Measurements from ENCODE around the gene AKAP13.

The AKAP13 gene

GRCh38 chr15:85704066-85704465, 323.7 kb downstream of the AKAP13 start:
- no peaks in the 10 kb centered on the region for H3K27me3 ChIP-seq (ENCODE audit: control insufficient read depth, insufficient read depth, low read length)
- no peak overlapping the region for H3K4me3 ChIP-seq (ENCODE audit: low read depth, low read length)
- H3K9me3 ChIP-seq (ENCODE audit: control insufficient read depth, insufficient read depth, low read length), result no peaks in the 10 kb centered on the region
- H3K9ac ChIP-seq (ENCODE audit: low read depth, low read length), result no peak overlapping the region
- no peaks in the 10 kb centered on the region for H3K36me3 ChIP-seq (ENCODE audit: control insufficient read depth, insufficient read depth, low read length)
- no peaks in the 10 kb centered on the region for H3K4me1 ChIP-seq (ENCODE audit: control insufficient read depth, insufficient read depth, low read length)

DNA sequence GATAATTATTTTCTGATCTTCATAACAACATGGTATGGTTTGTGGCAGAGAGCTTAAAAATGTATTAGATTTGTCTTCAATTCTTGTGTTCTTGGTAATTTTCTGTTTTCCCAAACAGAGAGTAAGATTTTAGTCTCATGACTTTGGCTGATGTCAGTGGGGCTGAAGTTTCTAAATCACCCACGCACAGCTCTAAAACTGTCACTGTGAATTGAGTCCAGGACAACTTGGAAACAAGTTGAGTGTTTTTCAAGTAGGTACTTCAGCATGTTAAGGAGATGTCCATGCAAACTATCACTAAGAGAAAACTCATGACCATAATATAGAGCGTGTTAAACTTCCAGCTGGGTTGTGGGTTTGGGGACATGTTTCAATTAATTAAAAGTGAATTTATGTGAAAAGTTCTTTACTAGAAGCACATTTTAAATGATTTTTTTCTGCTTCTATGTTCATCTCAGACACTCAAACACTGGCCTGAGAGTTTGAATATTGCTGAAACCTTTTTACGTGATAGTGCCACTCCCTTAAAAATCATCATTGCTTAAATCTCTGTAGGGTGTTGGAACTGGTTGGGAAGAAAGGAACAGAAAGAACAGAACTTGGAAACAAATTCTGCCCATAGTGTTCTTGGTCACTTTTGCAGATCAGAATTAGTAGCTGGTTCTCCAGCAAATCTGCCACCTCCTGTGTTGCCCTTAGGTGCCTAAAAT, 324.5 kb downstream of the AKAP13 start:
- Histone ChIP-seq H3K4me3 (ENCODE audit: low read depth, low read length) (no peak overlapping the region), H3K27me3 (ENCODE audit: control insufficient read depth, insufficient read depth, low read length) (no peaks in the 10 kb centered on the region), H3K36me3 (ENCODE audit: control insufficient read depth, insufficient read depth, low read length) (no peaks in the 10 kb centered on the region), H3K9me3 (ENCODE audit: control insufficient read depth, insufficient read depth, low read length) (no peaks in the 10 kb centered on the region), H3K9ac (ENCODE audit: low read depth, low read length) (no peak overlapping the region), H3K4me1 (ENCODE audit: control insufficient read depth, insufficient read depth, low read length) (no peaks in the 10 kb centered on the region)

- Histone ChIP-seq H3K9me3 (ENCODE audit: control insufficient read depth, insufficient read depth, low read length) (no peaks in the 10 kb centered on the region), H3K9ac (ENCODE audit: low read depth, low read length) (no peak overlapping the region), H3K4me1 (ENCODE audit: control insufficient read depth, insufficient read depth, low read length) (no peaks in the 10 kb centered on the region), H3K4me3 (ENCODE audit: low read depth, low read length) (no peak overlapping the region), H3K36me3 (ENCODE audit: control insufficient read depth, insufficient read depth, low read length) (no peaks in the 10 kb centered on the region), H3K27me3 (ENCODE audit: control insufficient read depth, insufficient read depth, low read length) (no peaks in the 10 kb centered on the region)
Measured at GRCh38 chr15:85706779-85707518, 326.5 kb downstream of the AKAP13 start.

GRCh38 chr15:85707519-85708338, 327.3 kb downstream of the AKAP13 start:
- Histone ChIP-seq H3K36me3 (ENCODE audit: control insufficient read depth, insufficient read depth, low read length) (no peaks in the 10 kb centered on the region), H3K9me3 (ENCODE audit: control insufficient read depth, insufficient read depth, low read length) (no peaks in the 10 kb centered on the region), H3K9ac (ENCODE audit: low read depth, low read length) (no peak overlapping the region), H3K4me1 (ENCODE audit: control insufficient read depth, insufficient read depth, low read length) (no peaks in the 10 kb centered on the region), H3K27me3 (ENCODE audit: control insufficient read depth, insufficient read depth, low read length) (no peaks in the 10 kb centered on the region), H3K4me3 (ENCODE audit: low read depth, low read length) (no peak overlapping the region)

DNA sequence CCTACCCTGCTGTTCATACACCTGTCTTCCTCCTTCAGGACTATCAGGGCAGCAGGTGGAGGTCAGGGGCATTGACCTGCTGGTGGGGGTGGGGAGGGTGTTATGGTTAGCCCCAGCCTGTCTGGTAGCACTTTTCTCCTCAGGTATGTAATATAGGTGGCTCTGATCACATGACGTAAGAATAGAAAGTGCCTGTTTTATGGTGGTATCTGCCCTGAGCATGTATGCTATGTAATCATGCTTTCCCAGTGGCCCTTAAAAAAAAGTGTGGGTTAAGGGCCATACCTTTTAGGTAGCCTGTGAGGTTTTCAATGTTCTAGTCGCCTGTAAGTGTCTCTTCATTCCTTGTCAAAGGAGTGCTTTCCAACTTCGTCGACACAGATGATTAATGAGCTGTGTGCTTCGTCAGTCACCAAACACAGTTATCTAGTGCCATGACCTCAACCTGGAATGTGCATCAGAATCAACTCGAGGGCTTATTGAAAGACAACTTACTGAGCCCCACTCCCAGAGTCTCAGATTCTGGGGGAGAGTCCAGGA, 328.1 kb downstream of the AKAP13 start:
- H3K9ac ChIP-seq (ENCODE audit: low read depth, low read length), result no peak overlapping the region
- no peak overlapping the region for H3K4me3 ChIP-seq (ENCODE audit: low read depth, low read length)
- no peaks in the 10 kb centered on the region for H3K9me3 ChIP-seq (ENCODE audit: control insufficient read depth, insufficient read depth, low read length)
- H3K4me1 ChIP-seq (ENCODE audit: control insufficient read depth, insufficient read depth, low read length), result no peaks in the 10 kb centered on the region
- no peaks in the 10 kb centered on the region for H3K36me3 ChIP-seq (ENCODE audit: control insufficient read depth, insufficient read depth, low read length)
- no peaks in the 10 kb centered on the region for H3K27me3 ChIP-seq (ENCODE audit: control insufficient read depth, insufficient read depth, low read length)

GRCh38 chr15:85709250-85709649, 328.8 kb downstream of the AKAP13 start:
- Histone ChIP-seq H3K4me3 (ENCODE audit: low read depth, low read length) (no peak overlapping the region), H3K27me3 (ENCODE audit: control insufficient read depth, insufficient read depth, low read length) (no peaks in the 10 kb centered on the region), H3K36me3 (ENCODE audit: control insufficient read depth, insufficient read depth, low read length) (no peaks in the 10 kb centered on the region), H3K9ac (ENCODE audit: low read depth, low read length) (no peak overlapping the region), H3K4me1 (ENCODE audit: control insufficient read depth, insufficient read depth, low read length) (no peaks in the 10 kb centered on the region), H3K9me3 (ENCODE audit: control insufficient read depth, insufficient read depth, low read length) (no peaks in the 10 kb centered on the region)

DNA sequence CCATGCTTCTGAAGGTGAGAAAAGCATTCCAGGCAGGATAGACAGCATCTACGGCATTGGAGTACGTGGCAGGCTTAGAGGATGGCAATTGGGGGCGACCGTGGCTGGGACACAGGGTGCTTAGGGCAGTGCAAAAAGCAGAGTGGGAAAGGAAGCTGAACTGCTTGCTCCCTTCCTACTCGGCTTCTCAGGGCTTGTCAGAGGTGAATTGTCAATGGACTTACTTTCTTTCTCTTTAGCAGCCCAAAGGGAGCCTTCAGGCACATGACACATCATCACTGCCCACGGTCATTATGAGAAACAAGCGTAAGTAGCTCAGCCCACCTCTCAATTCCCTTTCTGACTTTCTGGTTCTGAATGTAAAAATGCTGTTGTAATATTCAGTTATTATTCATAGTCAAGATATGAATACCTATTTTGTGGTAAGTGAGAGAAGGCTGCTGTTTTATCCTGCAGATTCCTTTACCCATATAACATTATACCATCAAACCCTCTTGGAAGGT, 330.0 kb downstream of the AKAP13 start:
- Histone ChIP-seq H3K4me1 (ENCODE audit: control insufficient read depth, insufficient read depth, low read length) (no peaks in the 10 kb centered on the region), H3K36me3 (ENCODE audit: control insufficient read depth, insufficient read depth, low read length) (no peaks in the 10 kb centered on the region)

GRCh38 chr15:85711580-85712192, 331.3 kb downstream of the AKAP13 start:
- no peak overlapping the region for H3K9ac ChIP-seq (ENCODE audit: low read depth, low read length)
- no peaks in the 10 kb centered on the region for H3K36me3 ChIP-seq (ENCODE audit: control insufficient read depth, insufficient read depth, low read length)
- H3K4me3 ChIP-seq (ENCODE audit: low read depth, low read length), result no peak overlapping the region
- H3K9me3 ChIP-seq (ENCODE audit: control insufficient read depth, insufficient read depth, low read length), result no peaks in the 10 kb centered on the region
- no peaks in the 10 kb centered on the region for H3K4me1 ChIP-seq (ENCODE audit: control insufficient read depth, insufficient read depth, low read length)
- no peaks in the 10 kb centered on the region for H3K27me3 ChIP-seq (ENCODE audit: control insufficient read depth, insufficient read depth, low read length)

More for the DNA sequence above, 330.0 kb downstream of the AKAP13 start:
- Histone ChIP-seq H3K27me3 (ENCODE audit: control insufficient read depth, insufficient read depth, low read length) (no peaks in the 10 kb centered on the region), H3K9ac (ENCODE audit: low read depth, low read length) (no peak overlapping the region), H3K9me3 (ENCODE audit: control insufficient read depth, insufficient read depth, low read length) (no peaks in the 10 kb centered on the region), H3K4me3 (ENCODE audit: low read depth, low read length) (no peak overlapping the region)

DNA sequence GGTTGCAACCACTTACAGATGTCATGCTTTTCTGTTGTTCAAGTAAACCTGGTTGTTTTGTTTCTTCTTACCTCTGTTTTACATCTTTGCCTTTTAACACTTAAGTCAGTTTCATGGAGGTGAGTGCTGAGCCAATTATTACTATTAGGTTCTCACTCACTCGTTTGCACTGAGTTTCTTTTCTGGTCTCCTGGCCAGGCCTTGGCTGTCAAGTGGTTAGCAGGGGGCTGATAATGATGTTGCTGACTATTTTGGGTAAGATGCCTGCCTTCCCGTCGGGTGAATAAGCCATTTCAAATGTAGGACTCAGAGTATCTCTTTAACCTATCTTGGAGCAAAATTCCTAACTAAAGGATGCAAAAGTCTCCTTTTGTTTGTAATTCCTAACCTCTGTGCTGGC, 335.9 kb downstream of the AKAP13 start:
- no peak overlapping the region for H3K4me3 ChIP-seq (ENCODE audit: low read depth, low read length)
- no peaks in the 10 kb centered on the region for H3K36me3 ChIP-seq (ENCODE audit: control insufficient read depth, insufficient read depth, low read length)
- H3K9ac ChIP-seq (ENCODE audit: low read depth, low read length), result no peak overlapping the region
- H3K27me3 ChIP-seq (ENCODE audit: control insufficient read depth, insufficient read depth, low read length), result no peaks in the 10 kb centered on the region
- no peaks in the 10 kb centered on the region for H3K9me3 ChIP-seq (ENCODE audit: control insufficient read depth, insufficient read depth, low read length)
- no peaks in the 10 kb centered on the region for H3K4me1 ChIP-seq (ENCODE audit: control insufficient read depth, insufficient read depth, low read length)

DNA sequence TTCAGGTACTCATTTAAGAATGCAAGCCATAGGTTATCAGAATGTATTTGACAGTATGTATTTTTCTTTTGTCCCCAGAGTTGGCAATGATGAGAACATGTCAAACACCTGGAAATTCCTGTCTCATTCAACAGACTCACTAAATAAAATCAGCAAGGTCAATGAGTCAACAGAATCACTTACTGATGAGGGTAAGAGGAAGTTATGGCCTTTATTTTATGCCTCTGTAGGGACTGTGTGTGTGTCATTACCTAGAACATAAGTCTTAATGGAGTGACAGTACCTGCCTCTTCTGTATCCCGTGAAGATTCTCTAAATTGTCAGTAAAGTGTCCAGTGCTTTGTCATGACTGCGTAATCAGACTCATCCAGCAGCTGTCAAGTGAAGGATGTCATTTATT, 336.8 kb downstream of the AKAP13 start:
- Histone ChIP-seq H3K36me3 (ENCODE audit: control insufficient read depth, insufficient read depth, low read length) (no peaks in the 10 kb centered on the region), H3K4me1 (ENCODE audit: control insufficient read depth, insufficient read depth, low read length) (no peaks in the 10 kb centered on the region), H3K4me3 (ENCODE audit: low read depth, low read length) (no peak overlapping the region), H3K9ac (ENCODE audit: low read depth, low read length) (no peak overlapping the region), H3K27me3 (ENCODE audit: control insufficient read depth, insufficient read depth, low read length) (no peaks in the 10 kb centered on the region), H3K9me3 (ENCODE audit: control insufficient read depth, insufficient read depth, low read length) (no peaks in the 10 kb centered on the region)

DNA sequence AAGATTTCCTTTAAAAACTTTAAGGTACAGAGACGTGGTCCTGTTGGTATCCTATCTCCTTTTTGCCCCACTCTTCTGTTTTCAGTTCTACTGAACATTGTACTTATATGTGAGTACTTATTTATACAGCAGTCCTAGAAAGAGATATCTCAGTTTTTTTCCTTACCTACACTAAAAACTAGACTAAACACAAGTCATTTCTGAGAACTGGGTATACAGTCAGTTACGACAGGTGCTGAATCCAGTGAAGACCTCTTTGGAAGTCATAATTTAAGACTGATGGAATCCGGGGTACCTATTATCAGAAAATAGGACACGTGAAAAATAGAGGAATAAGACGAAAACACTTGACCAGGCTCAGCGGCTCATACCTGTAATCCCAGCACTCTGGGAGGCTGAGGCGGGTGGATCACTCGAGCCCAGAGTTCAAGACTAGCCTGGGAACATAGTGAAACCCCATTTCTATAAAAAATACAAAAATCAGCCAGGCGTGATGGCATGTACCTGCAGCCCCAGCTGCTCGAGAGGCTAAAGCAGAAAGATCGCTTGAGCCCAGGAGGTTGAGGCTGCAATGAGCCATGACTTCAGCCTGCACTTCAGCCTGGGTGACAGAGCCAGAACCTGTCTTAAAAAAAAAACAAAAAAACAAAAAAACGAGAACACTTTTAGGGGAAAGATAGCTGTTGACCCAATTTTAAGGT, 338.0 kb downstream of the AKAP13 start:
- H3K9ac ChIP-seq (ENCODE audit: low read depth, low read length), result no peak overlapping the region
- no peaks in the 10 kb centered on the region for H3K27me3 ChIP-seq (ENCODE audit: control insufficient read depth, insufficient read depth, low read length)
- H3K4me3 ChIP-seq (ENCODE audit: low read depth, low read length), result no peak overlapping the region
- H3K4me1 ChIP-seq (ENCODE audit: control insufficient read depth, insufficient read depth, low read length), result no peaks in the 10 kb centered on the region
- peaks cover 4% of the 10 kb centered on the region for H3K36me3 ChIP-seq (ENCODE audit: control insufficient read depth, insufficient read depth, low read length)
- no peaks in the 10 kb centered on the region for H3K9me3 ChIP-seq (ENCODE audit: control insufficient read depth, insufficient read depth, low read length)

Data from iPS-15b (cell line).